Mesothelial cell of epicardium (in vitro differentiated cells): ENCODE data around the gene PARD3. TPM values are rescaled to one million over a fixed set of nuclear protein-coding genes. Genes with fewer than 3 reads are reported as not detected.

Experiments
- DNase-seq, 2 experiments: peaks; one replicate each; pipeline ENCODE4 v3.0.0; 2021; ENCODE audit warnings: low spot score in 2 of 2; ENCODE audit not compliant: unreplicated experiment in 2 of 2
- H3K27ac Mint-ChIP-seq: 2 replicates; pipeline ENCODE4 v1.8.0; 2021; ENCODE audit warnings: mixed read lengths
- H3K27me3 Mint-ChIP-seq: 2 replicates; pipeline ENCODE4 v1.8.0; 2021; ENCODE audit warnings: low read depth, mixed read lengths
- H3K36me3 Mint-ChIP-seq: 2 replicates; pipeline ENCODE4 v1.8.0; 2021; ENCODE audit warnings: mixed read lengths
- H3K4me1 Mint-ChIP-seq: 2 replicates; pipeline ENCODE4 v1.8.0; 2021; ENCODE audit warnings: mixed read lengths
- H3K4me3 Mint-ChIP-seq: 2 replicates; pipeline ENCODE4 v1.8.0; 2021; ENCODE audit warnings: mild to moderate bottlenecking, moderate library complexity, mixed read lengths
- H3K9me3 Mint-ChIP-seq: 2 replicates; pipeline ENCODE4 v1.8.0; 2021; ENCODE audit warnings: mixed read lengths
- total RNA-seq: library from RNA; stranded (reverse); gene quantifications from 3 replicates; pipeline ENCODE4 v1.2.1, GENCODE V29; 2021
- TF ChIP-seq, protein P1 (sequence below): fragments of 200-600 bp; sonication (generic); IDR thresholded peaks from one replicate; pipeline ENCODE4 v1.5.0; 2021; ENCODE audit warnings: antibody characterized with exemption; ENCODE audit not compliant: unreplicated experiment

Gene PARD3
- total RNA-seq, 1 donor from 2014 or later: 73.2 TPM

DNA sequence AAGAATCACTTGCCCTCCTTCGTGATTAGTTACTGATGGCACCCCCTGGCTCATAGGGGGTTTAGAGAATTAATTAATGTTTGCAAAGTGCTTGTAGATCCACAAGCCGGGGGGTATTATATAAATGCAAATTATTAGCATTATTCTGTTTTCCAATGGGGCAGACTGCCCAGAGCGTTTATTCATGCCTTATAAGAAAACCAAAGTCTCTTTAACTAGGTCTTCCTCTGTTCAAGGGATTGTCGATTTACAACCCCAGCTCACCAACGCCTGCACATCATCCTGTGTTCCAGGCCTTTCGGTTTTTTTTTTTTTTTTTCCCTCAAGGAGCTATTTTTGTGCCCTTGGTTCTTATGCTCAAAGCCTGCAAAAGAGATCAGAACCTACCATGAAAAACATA lies 630.7 kb downstream of the PARD3 start:
- H3K27ac Mint-ChIP-seq: peak overlapping the region; percentile 88
- no peak overlapping the region for H3K4me3 Mint-ChIP-seq
- TF ChIP-seq, protein P1, sequence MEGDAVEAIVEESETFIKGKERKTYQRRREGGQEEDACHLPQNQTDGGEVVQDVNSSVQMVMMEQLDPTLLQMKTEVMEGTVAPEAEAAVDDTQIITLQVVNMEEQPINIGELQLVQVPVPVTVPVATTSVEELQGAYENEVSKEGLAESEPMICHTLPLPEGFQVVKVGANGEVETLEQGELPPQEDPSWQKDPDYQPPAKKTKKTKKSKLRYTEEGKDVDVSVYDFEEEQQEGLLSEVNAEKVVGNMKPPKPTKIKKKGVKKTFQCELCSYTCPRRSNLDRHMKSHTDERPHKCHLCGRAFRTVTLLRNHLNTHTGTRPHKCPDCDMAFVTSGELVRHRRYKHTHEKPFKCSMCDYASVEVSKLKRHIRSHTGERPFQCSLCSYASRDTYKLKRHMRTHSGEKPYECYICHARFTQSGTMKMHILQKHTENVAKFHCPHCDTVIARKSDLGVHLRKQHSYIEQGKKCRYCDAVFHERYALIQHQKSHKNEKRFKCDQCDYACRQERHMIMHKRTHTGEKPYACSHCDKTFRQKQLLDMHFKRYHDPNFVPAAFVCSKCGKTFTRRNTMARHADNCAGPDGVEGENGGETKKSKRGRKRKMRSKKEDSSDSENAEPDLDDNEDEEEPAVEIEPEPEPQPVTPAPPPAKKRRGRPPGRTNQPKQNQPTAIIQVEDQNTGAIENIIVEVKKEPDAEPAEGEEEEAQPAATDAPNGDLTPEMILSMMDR: no peak
- no peak for DNase-seq
- H3K27me3 Mint-ChIP-seq: no peaks in the 10 kb centered on the region
- H3K9me3 Mint-ChIP-seq: no peaks in the 10 kb centered on the region
- H3K4me1 Mint-ChIP-seq: peaks cover 77% of the 10 kb centered on the region
- H3K36me3 Mint-ChIP-seq: peaks cover 1% of the 10 kb centered on the region

DNA sequence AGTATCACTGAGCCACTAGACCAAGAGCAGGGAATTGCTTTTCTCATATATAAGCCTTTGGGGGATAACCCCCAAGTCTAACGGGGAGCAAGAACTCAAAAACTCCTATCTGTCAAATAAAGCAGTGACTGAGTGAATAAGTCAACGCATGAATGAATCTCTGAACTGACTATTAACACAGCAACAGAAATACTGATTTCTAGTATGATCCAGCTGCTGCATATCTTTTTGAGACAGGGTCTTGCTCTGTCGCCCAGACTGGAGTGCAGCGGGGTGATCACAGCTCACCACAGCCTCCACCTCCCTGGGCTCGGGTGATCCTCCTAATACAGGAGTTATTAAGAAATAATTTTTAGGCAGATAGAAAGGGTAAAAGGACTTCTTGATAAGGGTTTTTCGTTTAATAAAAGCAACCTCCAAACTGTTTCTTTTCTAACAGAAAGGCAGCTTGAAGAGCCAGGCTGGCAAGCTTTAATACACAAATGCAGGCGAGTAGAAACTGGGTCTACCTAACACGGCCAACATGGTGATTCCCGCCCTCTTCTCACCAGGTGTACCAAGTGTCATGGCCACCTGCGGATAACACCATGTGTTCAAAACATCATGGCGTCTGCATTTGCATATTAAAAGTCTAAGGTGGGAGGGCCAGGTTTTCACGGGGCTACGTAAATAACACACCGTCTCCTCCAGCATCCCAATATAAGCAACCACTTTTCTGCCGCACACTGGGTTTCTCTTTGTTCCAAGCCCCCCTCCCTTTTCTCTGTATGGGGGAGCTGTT lies 631.9 kb downstream of the PARD3 start:
- Mint-ChIP-seq H3K27me3 (no peaks in the 10 kb centered on the region), H3K4me1 (peaks cover 87% of the 10 kb centered on the region), H3K9me3 (no peaks in the 10 kb centered on the region), H3K27ac (peak overlapping the region; percentile 70), H3K36me3 (no peaks in the 10 kb centered on the region), H3K4me3 (no peak overlapping the region)
- DNase-seq: no peak
- TF ChIP-seq, protein P1: no peak

DNA sequence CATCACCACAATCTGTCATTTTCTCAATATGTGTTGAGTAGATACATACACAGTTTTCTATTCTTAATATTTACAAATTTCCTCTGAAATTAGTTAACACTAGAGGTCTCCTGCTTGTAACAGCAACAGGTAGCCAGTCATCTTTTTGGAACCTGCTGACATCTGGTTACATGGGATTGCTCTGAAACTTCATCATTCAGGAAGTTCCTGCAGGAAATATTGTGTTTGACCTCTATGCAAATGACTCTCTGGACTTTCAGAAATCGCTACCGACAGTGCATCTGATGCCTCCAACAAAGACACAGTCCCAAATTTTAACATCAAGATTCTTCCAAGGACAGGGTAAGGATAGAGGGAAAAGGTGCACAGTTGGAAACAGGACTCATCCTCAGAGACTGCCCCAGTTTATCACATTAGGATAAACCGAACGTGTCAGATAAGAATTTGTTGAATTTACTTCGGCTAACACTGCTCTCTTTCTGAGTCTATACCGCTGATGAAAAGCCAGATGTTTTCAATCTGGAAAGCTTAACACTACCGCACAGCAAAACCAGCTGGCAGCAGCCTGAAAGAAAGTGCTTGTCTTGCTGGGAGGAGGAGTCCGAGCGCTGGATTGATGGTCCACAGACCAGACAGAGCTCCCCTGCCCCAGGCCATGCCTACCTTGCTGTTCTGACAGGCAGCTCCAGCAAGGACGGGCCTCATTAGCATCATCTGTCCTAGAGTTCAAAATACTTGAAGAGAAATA lies 633.4 kb downstream of the PARD3 start:
- H3K27ac Mint-ChIP-seq: peak overlapping the region; percentile 70
- H3K4me3 Mint-ChIP-seq: peak overlapping the region; percentile 4
- H3K9me3 Mint-ChIP-seq: no peaks in the 10 kb centered on the region
- DNase-seq: peak in 1 of 2 experiments; percentile 50
- TF ChIP-seq, protein P1: no peak
- no peaks in the 10 kb centered on the region for H3K36me3 Mint-ChIP-seq
- H3K4me1 Mint-ChIP-seq: peaks cover 82% of the 10 kb centered on the region
- H3K27me3 Mint-ChIP-seq: no peaks in the 10 kb centered on the region

DNA sequence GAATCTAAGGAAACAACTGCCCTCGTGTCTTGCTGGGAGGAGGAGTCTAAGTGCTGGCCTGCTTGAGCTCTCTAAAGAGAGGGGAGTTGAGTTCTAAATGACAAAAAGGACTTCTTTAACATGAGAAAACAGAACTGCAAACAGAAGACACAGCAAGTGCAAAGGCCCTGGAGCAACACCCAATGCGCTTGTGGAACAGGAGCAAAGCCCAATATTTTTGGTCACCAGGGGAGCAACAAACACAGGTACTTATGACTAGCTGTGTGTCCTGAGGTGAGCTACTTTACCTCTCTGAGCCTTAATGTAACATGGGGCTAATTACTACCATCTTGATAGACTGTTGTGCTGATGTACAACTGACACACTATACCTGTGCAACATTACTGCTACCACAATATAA lies 634.3 kb downstream of the PARD3 start:
- H3K4me1 Mint-ChIP-seq: peaks cover 75% of the 10 kb centered on the region
- H3K27ac Mint-ChIP-seq: no peak overlapping the region
- no peak for DNase-seq

DNA sequence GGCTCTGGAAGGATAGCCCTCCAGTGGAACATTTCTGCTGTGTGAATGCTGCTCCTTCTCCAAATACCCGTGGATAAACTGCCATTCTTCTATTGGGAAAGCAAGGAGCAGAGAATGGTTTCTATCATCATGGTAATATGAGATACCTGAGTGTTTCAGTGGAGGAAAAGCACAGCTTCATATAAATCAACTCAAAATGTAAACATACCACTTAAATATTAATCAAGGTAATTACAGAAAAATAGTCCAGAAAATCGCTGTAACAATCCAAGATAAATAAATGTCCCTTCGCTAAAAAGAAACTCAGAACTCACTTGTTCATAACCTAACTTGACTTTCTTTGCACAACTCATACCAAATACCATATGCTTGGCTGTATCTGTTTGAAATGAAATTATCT lies 635.8 kb downstream of the PARD3 start:
- Mint-ChIP-seq H3K27ac (peak overlapping the region; percentile 64), H3K4me3 (no peak overlapping the region), H3K9me3 (no peaks in the 10 kb centered on the region), H3K4me1 (peaks cover 61% of the 10 kb centered on the region), H3K27me3 (no peaks in the 10 kb centered on the region), H3K36me3 (no peaks in the 10 kb centered on the region)
- TF ChIP-seq, protein P1: no peak
- no peak for DNase-seq

More for the DNA sequence above, 634.3 kb downstream of the PARD3 start:
- Mint-ChIP-seq H3K9me3 (no peaks in the 10 kb centered on the region), H3K27me3 (no peaks in the 10 kb centered on the region), H3K4me3 (no peak overlapping the region), H3K36me3 (no peaks in the 10 kb centered on the region)
- TF ChIP-seq, protein P1: no peak
